Cardiac fibroblast (primary cell): ENCODE measurements around the gene BCO2.

Experiments
- DNase-seq, 2 donors: peaks; one replicate each; pipeline versions ENCODE4 v3.0.0 to v3.0.0-alpha.2; 2010; ENCODE audit warnings: low read depth in 2 of 2
- H3K4me3 ChIP-seq, 2 donors: replicated peaks in 1 of 2; 1 replicate in 1 of 2; 2 replicates in 1 of 2; pipeline ENCODE4 v1.5.1; 2011; ENCODE audit warnings: low read depth in 2 of 2, low read length in 2 of 2, mild to moderate bottlenecking in 2 of 2, moderate library complexity in 1 of 2
- TF ChIP-seq, protein P1 (sequence below): IDR thresholded peaks from one replicate; pipeline ENCODE4 v1.5.1; 2011; ENCODE audit warnings: low read depth, mild to moderate bottlenecking, low read length, inconsistent platforms

Gene BCO2

GRCh38 chr11:112222303-112222702, 47.0 kb downstream of the BCO2 start:
- TF ChIP-seq, protein P1, sequence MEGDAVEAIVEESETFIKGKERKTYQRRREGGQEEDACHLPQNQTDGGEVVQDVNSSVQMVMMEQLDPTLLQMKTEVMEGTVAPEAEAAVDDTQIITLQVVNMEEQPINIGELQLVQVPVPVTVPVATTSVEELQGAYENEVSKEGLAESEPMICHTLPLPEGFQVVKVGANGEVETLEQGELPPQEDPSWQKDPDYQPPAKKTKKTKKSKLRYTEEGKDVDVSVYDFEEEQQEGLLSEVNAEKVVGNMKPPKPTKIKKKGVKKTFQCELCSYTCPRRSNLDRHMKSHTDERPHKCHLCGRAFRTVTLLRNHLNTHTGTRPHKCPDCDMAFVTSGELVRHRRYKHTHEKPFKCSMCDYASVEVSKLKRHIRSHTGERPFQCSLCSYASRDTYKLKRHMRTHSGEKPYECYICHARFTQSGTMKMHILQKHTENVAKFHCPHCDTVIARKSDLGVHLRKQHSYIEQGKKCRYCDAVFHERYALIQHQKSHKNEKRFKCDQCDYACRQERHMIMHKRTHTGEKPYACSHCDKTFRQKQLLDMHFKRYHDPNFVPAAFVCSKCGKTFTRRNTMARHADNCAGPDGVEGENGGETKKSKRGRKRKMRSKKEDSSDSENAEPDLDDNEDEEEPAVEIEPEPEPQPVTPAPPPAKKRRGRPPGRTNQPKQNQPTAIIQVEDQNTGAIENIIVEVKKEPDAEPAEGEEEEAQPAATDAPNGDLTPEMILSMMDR = no peak
- H3K4me3 ChIP-seq = no peak overlapping the region
- no peak for DNase-seq

- H3K4me3 ChIP-seq = no peak overlapping the region
- TF ChIP-seq, protein P1 = no peak
- DNase-seq = peak in 1 of 2 donors; percentile 36
These were observed 47.8 kb downstream of the BCO2 start for GRCh38 chr11:112223121-112223520.

DNA sequence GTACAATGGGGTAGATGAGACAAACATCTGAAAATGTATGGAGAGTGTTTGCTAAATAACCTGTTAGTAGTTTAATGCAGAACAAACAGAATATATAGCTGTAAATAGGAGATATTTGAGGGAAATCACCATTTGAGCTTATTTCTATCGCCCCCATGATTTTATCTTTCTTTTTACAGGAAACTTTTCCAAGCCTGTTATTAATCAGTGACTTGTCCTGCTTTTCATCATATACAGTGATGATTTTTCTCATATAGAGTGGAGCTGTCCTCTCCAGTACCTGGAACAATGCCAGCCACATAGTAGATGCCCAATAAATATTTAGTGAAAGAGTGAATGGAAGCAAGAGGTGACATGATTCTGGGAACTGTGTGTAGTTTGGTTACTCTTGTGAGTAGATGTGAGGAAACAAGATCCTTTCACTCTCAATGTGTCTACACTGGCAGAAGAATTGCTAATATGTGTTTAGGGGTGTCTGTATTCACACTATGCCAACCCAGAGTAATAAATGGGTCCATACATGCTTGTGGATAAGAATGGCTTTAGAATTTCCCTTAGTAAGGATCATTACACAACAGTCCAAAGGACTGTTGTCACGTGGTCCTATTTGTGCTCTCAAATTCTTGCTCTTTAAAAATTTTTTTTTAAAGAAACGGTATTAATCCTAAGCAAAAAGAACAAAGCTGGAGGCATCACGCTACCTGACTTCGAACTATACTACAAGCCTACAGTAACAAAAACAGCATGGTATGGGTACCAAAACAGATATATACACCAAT, 48.6 kb downstream of the BCO2 start:
- no peak for DNase-seq
- TF ChIP-seq, protein P1 = no peak
- no peak overlapping the region for H3K4me3 ChIP-seq

- TF ChIP-seq, protein P1 = no peak
- peak in 1 of 2 donors; percentile 85 for DNase-seq
These were observed 50.4 kb downstream of the BCO2 start for GRCh38 chr11:112225753-112226061.

GRCh38 chr11:112226062-112226830, 50.9 kb downstream of the BCO2 start, which contains the start of gene PTS:
Gene PTS, plus strand, starts transcription at chr11:112226428. Its CDS starts 16 bp downstream, at chr11:112226444.
- TF ChIP-seq, protein P1 = no peak

More at GRCh38 chr11:112225753-112226061, 50.4 kb downstream of the BCO2 start:
- peak overlapping the region; percentile 79 to 89 for H3K4me3 ChIP-seq

DNA sequence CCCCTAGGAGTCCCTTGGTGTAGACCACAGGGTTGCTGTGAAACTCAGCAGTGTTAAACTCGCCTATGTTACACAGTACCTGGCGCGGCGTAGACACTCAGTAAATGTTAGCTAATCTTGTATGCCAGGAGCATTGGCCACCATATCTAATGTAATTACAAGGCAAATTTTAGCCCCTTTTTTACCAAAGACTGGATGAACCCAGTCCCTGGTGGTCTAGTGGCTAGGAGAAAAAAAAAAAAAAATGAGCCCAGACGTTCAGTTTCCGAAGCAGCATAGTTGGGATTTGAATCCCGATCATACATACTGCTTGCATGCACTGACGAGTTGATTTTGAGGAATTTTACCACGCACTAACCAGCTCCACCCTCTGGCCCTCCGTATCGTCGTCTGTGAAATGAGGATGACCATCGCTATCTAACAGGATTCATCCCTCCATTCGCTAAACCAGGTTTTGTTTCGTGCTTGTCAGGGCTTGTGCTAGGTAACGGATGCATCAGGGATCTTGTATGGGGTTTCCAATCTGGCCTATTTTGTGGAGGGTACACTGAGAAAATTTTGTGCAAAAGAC, 51.6 kb downstream of the BCO2 start:
- TF ChIP-seq, protein P1 = no peak
- H3K4me3 ChIP-seq = peak overlapping the region; percentile 79 to 89
- peak; percentile 48 to 53 for DNase-seq

More at GRCh38 chr11:112226062-112226830, 50.9 kb downstream of the BCO2 start, which contains the start of gene PTS:
- peak; percentile 89 to 91 for DNase-seq
- H3K4me3 ChIP-seq = peak within 1 kb of the TSS; percentile 79 to 89
